ENCODE results near the gene CCNY.

The CCNY gene

GRCh38 chr10:35451151-35452016 is 115.1 kb downstream of the CCNY start:
- 90% methylated on average over 8 of the region's 8 CpGs for WGBS
- peak; percentile 47 for DNase-seq
- Histone ChIP-seq H2BK120ac (ENCODE audit: low read depth, low read length) (no peak overlapping the region), H3K23ac (ENCODE audit: low read length in 2 of 2) (peak overlapping the region in 1 of 2 experiments; percentile 87), H2AK5ac (ENCODE audit: low read length, severe bottlenecking) (no peak overlapping the region), H2BK5ac (ENCODE audit: low read depth, low read length, poor library complexity, severe bottlenecking) (no peak overlapping the region), H3K4me3 (ENCODE audit: insufficient read depth in 1 of 2, low read depth in 1 of 2, low read length in 2 of 2) (no peak overlapping the region), H4K8ac (ENCODE audit: low read length) (peak overlapping the region; percentile 59), H3K79me1 (replicated peaks; ENCODE audit: low read length, poor library complexity, severe bottlenecking) (peaks cover 46% of the 10 kb centered on the region), H3K4ac (ENCODE audit: low read depth in 1 of 2, low read length in 2 of 2) (peak overlapping the region in 1 of 2 experiments; percentile 40), H3K9me3 (ENCODE audit: control insufficient read depth, low read length) (no peaks in the 10 kb centered on the region), H3K4me1 (ENCODE audit: control insufficient read depth, insufficient read depth, low read depth, low read length) (peaks cover 35% of the 10 kb centered on the region), H4K91ac (ENCODE audit: low read length) (peak overlapping the region; percentile 96), H3K18ac (ENCODE audit: low read depth in 1 of 2, low read length in 2 of 2) (peak overlapping the region; percentile 87 to 95), H2BK12ac (ENCODE audit: low read length in 2 of 2) (peak overlapping the region; percentile 42 to 93), H3K4me2 (ENCODE audit: low read length, poor library complexity, severe bottlenecking) (no peak overlapping the region), H2BK15ac (ENCODE audit: low read depth, poor library complexity, severe bottlenecking) (peak overlapping the region; percentile 87), H3K14ac (ENCODE audit: low read length in 2 of 2) (peak overlapping the region in 1 of 2 experiments; percentile 97), H3K9ac (ENCODE audit: low read length) (peak overlapping the region; percentile 22), H3K36me3 (ENCODE audit: control insufficient read depth in 1 of 2, insufficient read depth in 2 of 2, low read depth in 1 of 2, low read length in 2 of 2) (peaks cover 0 to 7% of the 10 kb centered on the region in 2 experiments), H2AFZ (ENCODE audit: low read depth, low read length) (no peak overlapping the region), H3K27me3 (ENCODE audit: control insufficient read depth in 1 of 2, insufficient read depth in 1 of 2, low read length in 2 of 2) (no peaks in the 10 kb centered on the region), H3K27ac (ENCODE audit: low read length, poor library complexity, severe bottlenecking) (no peak overlapping the region)

DNA sequence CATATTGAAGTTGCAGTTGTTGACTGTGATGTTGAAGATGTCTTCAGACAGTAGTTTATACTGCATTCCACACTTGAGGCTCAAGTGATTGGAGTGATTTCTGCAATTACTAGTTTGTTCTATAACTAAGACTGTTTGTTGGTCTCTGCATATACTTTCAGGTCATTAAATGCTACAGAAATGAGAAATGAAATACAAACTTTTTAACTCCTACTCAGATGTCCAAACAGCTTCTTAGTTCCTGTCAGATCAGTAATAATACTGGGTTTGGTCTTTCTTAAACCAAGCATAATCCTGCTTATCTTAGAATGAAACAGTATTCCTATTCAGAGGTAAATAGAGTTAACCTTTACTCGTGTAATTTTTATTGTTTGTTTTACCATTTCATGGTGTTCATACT is 115.9 kb downstream of the CCNY start:
- no peak overlapping the region for H3K9ac ChIP-seq (ENCODE audit: low read length)
- no peak overlapping the region for H3K27ac ChIP-seq (ENCODE audit: low read length, poor library complexity, severe bottlenecking)
- no peak overlapping the region for H2BK12ac ChIP-seq (ENCODE audit: low read length in 2 of 2)
- peaks cover 35% of the 10 kb centered on the region for H3K4me1 ChIP-seq (ENCODE audit: control insufficient read depth, insufficient read depth, low read depth, low read length)
- no peak overlapping the region for H3K23ac ChIP-seq (ENCODE audit: low read length in 2 of 2)
- no peak overlapping the region for H2BK120ac ChIP-seq (ENCODE audit: low read depth, low read length)
- no peak overlapping the region for H4K8ac ChIP-seq (ENCODE audit: low read length)
- H2AFZ ChIP-seq (ENCODE audit: low read depth, low read length): no peak overlapping the region
- no CpG with 5 or more reads among the region's 1 CpG for WGBS
- H3K14ac ChIP-seq (ENCODE audit: low read length in 2 of 2): no peak overlapping the region
- no peak overlapping the region for H2AK5ac ChIP-seq (ENCODE audit: low read length, severe bottlenecking)
- no peak overlapping the region for H4K91ac ChIP-seq (ENCODE audit: low read length)
- no peak overlapping the region for H3K4me2 ChIP-seq (ENCODE audit: low read length, poor library complexity, severe bottlenecking)
- H3K18ac ChIP-seq (ENCODE audit: low read depth in 1 of 2, low read length in 2 of 2): no peak overlapping the region
- H2BK15ac ChIP-seq (ENCODE audit: low read depth, poor library complexity, severe bottlenecking): no peak overlapping the region
- no peak overlapping the region for H3K4me3 ChIP-seq (ENCODE audit: insufficient read depth in 1 of 2, low read depth in 1 of 2, low read length in 2 of 2)
- H3K79me1 ChIP-seq (replicated peaks; ENCODE audit: low read length, poor library complexity, severe bottlenecking): peaks cover 46% of the 10 kb centered on the region
- no peaks in the 10 kb centered on the region for H3K27me3 ChIP-seq (ENCODE audit: control insufficient read depth in 1 of 2, insufficient read depth in 1 of 2, low read length in 2 of 2)
- H2BK5ac ChIP-seq (ENCODE audit: low read depth, low read length, poor library complexity, severe bottlenecking): no peak overlapping the region
- peaks cover 0 to 7% of the 10 kb centered on the region in 2 experiments for H3K36me3 ChIP-seq (ENCODE audit: control insufficient read depth in 1 of 2, insufficient read depth in 2 of 2, low read depth in 1 of 2, low read length in 2 of 2)
- H3K4ac ChIP-seq (ENCODE audit: low read depth in 1 of 2, low read length in 2 of 2): no peak overlapping the region
- H3K9me3 ChIP-seq (ENCODE audit: control insufficient read depth, low read length): no peaks in the 10 kb centered on the region
- no peak for DNase-seq

DNA sequence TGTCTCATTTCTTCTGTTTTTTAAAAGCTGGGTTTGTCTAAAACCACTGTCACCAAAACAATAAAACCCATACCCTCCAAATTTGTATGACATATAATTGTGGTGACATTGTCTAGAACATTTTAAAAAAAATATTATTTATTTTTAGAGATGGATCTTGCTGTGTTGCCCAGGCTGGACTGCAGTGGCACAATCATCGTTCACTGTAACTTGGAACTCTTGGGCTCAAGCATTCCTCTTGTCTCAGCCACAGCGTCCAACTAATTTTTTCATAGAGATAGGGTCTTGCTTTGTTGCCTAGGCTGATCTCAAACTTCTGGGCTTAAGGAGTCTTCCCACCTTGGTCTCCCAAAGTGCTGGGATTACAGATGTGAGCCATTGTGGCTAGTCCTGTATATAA is 116.5 kb downstream of the CCNY start:
- no peak for DNase-seq
- Histone ChIP-seq H3K27ac (ENCODE audit: low read length, poor library complexity, severe bottlenecking) (no peak overlapping the region), H2BK15ac (ENCODE audit: low read depth, poor library complexity, severe bottlenecking) (no peak overlapping the region), H2BK120ac (ENCODE audit: low read depth, low read length) (no peak overlapping the region), H3K36me3 (ENCODE audit: control insufficient read depth in 1 of 2, insufficient read depth in 2 of 2, low read depth in 1 of 2, low read length in 2 of 2) (peaks cover 0 to 7% of the 10 kb centered on the region in 2 experiments), H3K9ac (ENCODE audit: low read length) (no peak overlapping the region), H3K23ac (ENCODE audit: low read length in 2 of 2) (no peak overlapping the region), H4K8ac (ENCODE audit: low read length) (no peak overlapping the region), H3K27me3 (ENCODE audit: control insufficient read depth in 1 of 2, insufficient read depth in 1 of 2, low read length in 2 of 2) (no peaks in the 10 kb centered on the region), H2AK5ac (ENCODE audit: low read length, severe bottlenecking) (no peak overlapping the region), H3K4me2 (ENCODE audit: low read length, poor library complexity, severe bottlenecking) (no peak overlapping the region), H2BK5ac (ENCODE audit: low read depth, low read length, poor library complexity, severe bottlenecking) (no peak overlapping the region), H3K4me1 (ENCODE audit: control insufficient read depth, insufficient read depth, low read depth, low read length) (peaks cover 31% of the 10 kb centered on the region), H3K4ac (ENCODE audit: low read depth in 1 of 2, low read length in 2 of 2) (no peak overlapping the region), H3K18ac (ENCODE audit: low read depth in 1 of 2, low read length in 2 of 2) (no peak overlapping the region), H3K9me3 (ENCODE audit: control insufficient read depth, low read length) (no peaks in the 10 kb centered on the region), H2AFZ (ENCODE audit: low read depth, low read length) (no peak overlapping the region), H2BK12ac (ENCODE audit: low read length in 2 of 2) (no peak overlapping the region), H3K79me1 (replicated peaks; ENCODE audit: low read length, poor library complexity, severe bottlenecking) (peaks cover 48% of the 10 kb centered on the region), H3K4me3 (ENCODE audit: insufficient read depth in 1 of 2, low read depth in 1 of 2, low read length in 2 of 2) (no peak overlapping the region), H4K91ac (ENCODE audit: low read length) (no peak overlapping the region), H3K14ac (ENCODE audit: low read length in 2 of 2) (no peak overlapping the region)
- 100% methylated on average over 2 of the region's 2 CpGs for WGBS

GRCh38 chr10:35453855-35454532 is 117.7 kb downstream of the CCNY start:
- H3K4me3 ChIP-seq (ENCODE audit: insufficient read depth in 1 of 2, low read depth in 1 of 2, low read length in 2 of 2): peak overlapping the region in 1 of 2 experiments; percentile 75
- no peaks in the 10 kb centered on the region for H3K9me3 ChIP-seq (ENCODE audit: control insufficient read depth, low read length)
- peaks cover 45% of the 10 kb centered on the region for H3K79me1 ChIP-seq (replicated peaks; ENCODE audit: low read length, poor library complexity, severe bottlenecking)
- no peak overlapping the region for H2AFZ ChIP-seq (ENCODE audit: low read depth, low read length)
- H3K4me2 ChIP-seq (ENCODE audit: low read length, poor library complexity, severe bottlenecking): no peak overlapping the region
- no peak overlapping the region for H2AK5ac ChIP-seq (ENCODE audit: low read length, severe bottlenecking)
- no peak overlapping the region for H4K8ac ChIP-seq (ENCODE audit: low read length)
- WGBS: 94% methylated on average over 12 of the region's 12 CpGs
- peak overlapping the region; percentile 74 for H3K9ac ChIP-seq (ENCODE audit: low read length)
- no peaks in the 10 kb centered on the region for H3K27me3 ChIP-seq (ENCODE audit: control insufficient read depth in 1 of 2, insufficient read depth in 1 of 2, low read length in 2 of 2)
- peaks cover 23% of the 10 kb centered on the region for H3K4me1 ChIP-seq (ENCODE audit: control insufficient read depth, insufficient read depth, low read depth, low read length)
- H2BK120ac ChIP-seq (ENCODE audit: low read depth, low read length): no peak overlapping the region
- H2BK12ac ChIP-seq (ENCODE audit: low read length in 2 of 2): no peak overlapping the region
- H2BK5ac ChIP-seq (ENCODE audit: low read depth, low read length, poor library complexity, severe bottlenecking): no peak overlapping the region
- no peak overlapping the region for H3K27ac ChIP-seq (ENCODE audit: low read length, poor library complexity, severe bottlenecking)
- peaks cover 0 to 7% of the 10 kb centered on the region in 2 experiments for H3K36me3 ChIP-seq (ENCODE audit: control insufficient read depth in 1 of 2, insufficient read depth in 2 of 2, low read depth in 1 of 2, low read length in 2 of 2)
- no peak overlapping the region for H3K23ac ChIP-seq (ENCODE audit: low read length in 2 of 2)
- peak; percentile 28 for DNase-seq
- no peak overlapping the region for H3K4ac ChIP-seq (ENCODE audit: low read depth in 1 of 2, low read length in 2 of 2)
- no peak overlapping the region for H2BK15ac ChIP-seq (ENCODE audit: low read depth, poor library complexity, severe bottlenecking)
- H3K18ac ChIP-seq (ENCODE audit: low read depth in 1 of 2, low read length in 2 of 2): no peak overlapping the region
- peak overlapping the region; percentile 54 for H4K91ac ChIP-seq (ENCODE audit: low read length)
- H3K14ac ChIP-seq (ENCODE audit: low read length in 2 of 2): no peak overlapping the region
